ENCODE results near the gene VAV1.
"Not testable (repeated sequence)": the region's sequence is repeated elsewhere in the genome, so short reads cannot be mapped to it uniquely, and the experiment has no call there.

VAV1 gene

DNA sequence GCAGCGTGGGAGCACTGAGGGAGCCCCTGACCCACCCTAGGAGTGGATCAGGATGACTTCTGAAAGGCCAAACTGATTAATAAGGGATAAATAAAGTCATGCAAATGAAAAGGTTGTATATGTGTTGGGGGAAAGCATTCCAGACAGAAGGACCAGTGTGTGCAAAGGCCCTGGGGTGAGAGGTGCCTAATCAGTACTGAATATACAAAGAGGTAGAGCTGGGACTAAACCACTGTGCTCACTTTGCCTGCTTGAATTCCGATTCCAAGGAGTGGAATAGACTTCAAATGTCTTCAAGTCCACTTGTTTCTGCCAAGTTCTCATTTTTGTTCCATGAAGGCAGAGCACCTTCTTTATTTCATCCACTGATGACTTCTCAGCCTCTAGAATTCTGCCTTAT, 82.2 kb downstream of the VAV1 start:
- DNase-seq, result no peak

DNA sequence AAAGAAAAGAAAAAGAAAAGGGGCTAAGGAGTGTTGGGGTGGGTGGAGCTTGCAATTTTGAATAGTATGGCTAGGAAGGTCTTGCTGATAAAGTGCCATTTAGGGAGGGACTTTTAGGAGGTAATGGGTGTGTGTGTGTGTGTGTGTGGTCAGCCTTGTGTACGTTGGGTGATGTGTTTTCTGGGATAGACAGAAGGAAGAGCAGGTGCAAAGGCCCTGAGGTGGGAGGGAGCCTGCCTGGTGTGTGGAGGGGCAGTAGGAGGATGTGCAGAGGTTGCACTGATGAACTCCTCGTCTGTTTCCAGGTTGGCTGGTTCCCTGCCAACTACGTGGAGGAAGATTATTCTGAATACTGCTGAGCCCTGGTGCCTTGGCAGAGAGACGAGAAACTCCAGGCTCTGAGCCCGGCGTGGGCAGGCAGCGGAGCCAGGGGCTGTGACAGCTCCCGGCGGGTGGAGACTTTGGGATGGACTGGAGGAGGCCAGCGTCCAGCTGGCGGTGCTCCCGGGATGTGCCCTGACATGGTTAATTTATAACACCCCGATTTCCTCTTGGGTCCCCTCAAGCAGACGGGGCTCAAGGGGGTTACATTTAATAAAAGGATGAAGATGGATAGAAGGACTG, 84.4 kb downstream of the VAV1 start:
- DNase-seq, result no peak

DNA sequence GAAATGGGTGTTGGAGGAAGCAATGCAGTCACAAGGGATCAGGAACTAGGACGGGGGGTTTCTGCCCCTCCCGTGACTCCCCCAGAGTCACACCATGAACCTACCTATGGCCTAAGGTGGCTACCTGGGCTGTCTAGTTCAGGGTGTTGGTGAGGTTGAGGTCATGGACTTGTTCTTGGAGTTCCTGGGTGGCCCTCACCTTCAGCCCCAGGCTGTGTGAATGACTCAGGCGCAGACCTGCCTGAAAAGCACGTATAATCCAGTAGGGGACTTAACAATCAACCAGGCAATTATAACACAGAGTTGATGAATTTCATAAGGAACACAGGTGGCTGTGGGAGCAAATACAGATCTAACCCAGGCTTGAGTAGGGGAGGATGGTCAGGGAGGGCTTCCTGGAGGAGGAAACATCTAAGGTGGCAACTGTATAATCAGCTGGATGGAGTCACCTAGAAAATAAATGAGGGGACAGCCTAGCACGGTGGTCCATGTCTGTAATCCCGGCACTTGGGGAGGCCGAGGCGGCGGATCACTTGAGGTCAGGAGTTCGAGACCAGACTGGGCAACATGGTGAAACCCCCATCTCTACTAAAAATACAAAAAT, 89.3 kb downstream of the VAV1 start:
- no peak for DNase-seq

DNA sequence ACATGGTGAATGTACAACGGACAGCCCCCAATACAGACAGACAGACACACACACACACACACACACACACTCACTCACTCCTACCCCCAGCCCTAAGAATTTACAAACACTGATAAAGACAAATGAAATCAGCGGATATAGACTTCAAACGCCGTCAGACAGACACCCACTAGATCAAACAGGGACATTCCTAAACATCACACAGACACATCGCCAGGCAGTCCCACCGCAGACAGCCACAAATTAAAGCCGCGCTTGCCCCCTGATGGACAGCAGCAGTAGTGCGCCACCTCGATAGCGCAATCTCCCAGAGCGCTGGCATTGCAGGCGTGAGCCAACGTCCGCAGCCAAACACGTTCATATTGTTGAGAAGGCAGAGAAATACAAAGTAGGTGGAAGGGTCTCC, 90.2 kb downstream of the VAV1 start:
- peak; percentile 92 for DNase-seq

DNA sequence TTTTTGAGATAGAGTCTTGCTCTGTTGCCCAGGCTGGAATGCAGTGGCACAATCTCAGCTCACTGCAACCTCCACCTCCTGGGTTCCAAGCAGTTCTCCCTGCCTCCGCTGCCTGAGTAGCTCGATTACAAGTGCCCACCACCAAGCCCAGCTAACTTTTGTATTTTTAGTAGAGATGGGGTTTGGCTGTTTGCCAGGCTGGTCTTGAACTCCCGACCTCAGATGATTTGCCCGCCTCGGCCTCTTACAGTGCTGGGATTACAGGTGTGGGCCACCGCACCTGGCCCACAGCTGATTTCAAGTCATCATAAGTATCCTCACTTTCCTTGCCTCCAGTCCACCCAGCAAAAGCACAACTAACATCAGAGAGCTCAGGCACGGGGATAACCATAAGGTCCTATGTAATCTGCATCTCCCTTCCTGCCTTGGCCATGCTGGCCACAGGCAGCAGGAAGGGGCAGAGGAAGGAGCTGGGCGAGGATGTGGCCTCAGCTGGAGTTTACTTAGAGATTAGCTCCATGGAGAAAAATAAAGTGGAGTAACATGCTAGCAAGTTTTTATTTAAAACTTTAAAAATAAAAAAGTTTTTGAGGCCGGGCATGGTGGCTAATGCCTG, 91.9 kb downstream of the VAV1 start:
- DNase-seq, result no peak

DNA sequence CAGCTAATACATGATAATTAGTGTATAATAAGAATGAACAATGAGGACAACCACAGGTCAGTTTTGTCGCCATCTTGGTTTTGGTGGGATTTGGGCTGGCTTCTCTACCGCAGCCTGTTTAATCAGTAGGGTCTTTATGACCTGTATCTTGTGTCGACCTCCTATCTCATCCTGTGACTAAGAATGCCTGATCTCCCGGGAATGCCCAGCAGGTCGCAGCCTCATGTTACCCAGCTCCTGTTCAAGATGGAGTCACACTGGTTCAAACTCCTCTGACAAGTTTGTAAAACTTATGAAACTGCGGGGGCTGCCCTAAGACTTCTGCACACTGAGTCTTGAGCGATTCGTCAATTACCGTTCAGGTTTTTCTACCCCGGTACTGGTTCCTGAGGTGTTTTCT, 93.3 kb downstream of the VAV1 start:
- no peak for DNase-seq

DNA sequence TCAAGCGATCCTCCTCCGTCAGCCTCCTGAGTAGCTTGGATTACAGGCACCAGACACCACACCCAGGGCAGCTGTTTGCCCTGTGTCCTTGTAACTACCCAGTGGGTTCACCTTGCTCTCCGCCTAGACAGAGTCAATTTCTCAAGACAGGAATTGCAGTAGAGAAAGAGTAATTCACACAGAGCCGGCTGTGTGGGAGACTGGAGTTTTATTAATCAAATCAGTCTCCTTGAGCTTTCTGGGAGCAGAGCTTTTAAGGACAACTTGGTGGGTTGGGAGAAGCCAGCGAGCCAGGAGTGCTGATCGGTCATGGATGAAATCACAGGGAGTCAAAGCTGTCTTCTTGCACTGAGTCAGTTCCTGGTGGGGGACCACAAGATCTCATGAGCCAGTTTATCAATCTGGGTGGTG, 94.2 kb downstream of the VAV1 start:
- DNase-seq, result no peak

DNA sequence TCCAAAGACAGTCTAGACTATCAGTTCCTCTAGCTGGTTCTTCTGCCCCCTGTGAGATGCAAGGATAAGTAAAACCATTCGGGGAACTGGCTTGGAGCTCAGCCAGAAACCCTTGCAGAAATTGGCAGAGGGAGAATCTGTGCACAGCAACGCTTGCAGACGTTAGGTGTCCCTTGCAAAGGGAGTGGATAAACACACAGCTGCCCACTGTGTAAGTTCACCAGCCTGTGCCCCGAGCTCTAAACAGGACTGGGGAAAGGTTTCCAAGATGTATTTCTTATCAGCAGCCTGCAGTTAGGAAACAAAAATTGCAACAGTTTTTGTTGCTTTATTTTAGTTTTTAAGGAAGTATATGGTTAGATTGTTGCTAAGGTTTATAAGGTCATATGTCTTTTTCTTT, 95.8 kb downstream of the VAV1 start:
- no peak for DNase-seq

DNA sequence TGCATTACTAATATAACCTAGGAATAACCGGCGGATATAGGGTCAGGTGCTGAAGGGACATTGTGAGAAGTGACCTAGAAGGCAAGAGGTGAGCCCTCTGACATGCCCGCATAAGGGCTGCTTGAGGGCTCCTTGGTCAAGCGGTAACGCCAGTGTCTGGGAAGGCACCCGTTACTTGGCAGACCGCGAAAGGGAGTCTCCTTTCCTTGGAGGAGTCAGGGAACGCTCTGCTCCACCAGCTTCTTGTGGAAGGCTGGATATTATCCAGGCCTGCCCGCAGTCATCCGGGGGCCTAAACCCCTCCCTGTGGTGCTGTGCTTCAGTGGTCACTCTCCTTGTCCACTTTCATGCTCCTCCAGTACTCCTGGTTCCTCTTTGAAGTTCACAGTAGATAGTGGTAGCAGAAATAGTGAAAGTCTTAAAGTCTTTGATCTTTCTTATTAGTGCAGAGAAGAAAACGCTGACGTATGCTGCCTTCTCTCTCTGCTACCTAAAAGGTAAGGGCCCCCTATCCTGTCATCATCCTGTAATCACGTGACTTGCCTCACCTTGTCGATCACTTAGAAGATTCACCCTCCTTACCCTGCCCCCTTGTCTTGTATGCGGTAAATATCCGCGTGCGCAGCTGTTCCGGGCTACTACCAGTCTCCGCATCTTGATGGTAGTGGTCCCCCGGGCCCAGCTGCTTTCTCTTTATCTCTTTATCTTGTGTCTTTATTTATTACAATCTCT, 96.8 kb downstream of the VAV1 start:
- not testable (repeated sequence) for DNase-seq

DNA sequence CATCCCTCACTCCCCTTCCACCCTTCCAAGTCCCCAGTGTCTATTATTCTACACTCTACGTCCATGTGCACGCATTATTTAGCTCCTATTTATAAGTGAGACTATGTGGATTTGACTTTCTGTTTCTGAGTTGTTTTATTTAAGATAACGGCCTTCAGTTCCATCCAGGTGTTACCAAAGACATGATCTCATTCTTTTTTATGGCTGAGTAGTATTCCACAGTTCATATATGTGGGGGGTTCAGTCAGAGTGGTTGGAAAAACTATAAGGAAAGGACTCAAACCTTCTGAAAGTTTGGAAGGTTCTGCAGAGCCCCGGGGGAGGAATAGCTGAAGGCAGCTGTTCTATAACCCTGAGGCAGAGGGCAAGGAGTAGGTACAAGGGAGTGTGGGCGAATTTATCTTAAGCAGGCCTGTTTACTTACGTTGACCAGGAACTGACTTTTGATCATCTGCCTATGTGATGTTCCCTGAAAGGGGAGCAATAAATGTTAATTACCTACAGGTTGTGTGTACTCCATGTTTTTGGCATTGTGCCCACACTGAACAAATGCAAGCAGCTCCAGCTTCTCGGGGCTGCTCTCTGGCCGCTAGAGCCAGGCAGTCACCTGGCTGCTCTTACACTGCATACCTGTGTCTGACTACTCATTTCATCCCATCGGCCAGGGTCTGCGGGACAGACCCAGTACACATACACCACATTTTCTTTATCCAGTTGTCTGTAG, 101.4 kb downstream of the VAV1 start:
- DNase-seq, result no peak

DNA sequence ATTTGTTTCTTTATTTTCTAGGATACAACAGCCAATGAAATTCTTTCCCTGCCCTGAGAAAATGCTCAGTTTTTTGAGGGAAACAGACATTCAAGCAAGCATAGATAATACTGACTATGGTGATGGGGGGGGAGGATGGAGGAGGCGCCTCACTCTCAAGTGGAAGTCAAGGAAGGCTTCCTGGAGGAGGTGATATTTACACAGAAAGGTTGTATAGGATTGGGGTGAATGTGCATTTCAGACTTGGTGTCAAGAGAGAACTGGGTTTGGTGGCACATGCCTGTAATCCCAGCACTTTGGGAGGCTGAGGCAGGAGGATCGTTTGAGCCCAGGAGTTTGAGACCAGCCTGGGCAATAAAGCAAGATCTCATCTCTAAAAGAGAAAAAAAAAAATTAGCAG, 102.7 kb downstream of the VAV1 start:
- no peak for DNase-seq

DNA sequence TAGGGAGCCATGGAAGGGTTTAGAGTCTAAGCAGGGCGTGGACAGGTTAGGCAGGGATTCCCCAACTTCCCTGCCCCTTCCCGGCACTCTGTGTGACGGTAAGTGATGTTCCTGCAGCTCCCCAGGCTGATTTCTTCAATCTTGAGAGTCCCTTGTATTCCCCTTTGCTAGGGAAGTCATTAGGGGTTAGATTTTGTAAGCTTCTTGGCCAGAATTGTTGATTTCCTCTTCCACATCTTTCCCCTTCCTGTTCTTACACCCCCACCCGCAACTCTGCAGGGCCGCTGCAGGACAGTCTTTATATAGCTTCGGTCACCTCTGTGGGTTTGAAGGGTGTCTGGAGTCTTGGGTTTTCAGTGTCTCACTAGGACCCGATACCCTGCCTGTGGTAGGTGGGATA, 104.2 kb downstream of the VAV1 start:
- DNase-seq, result no peak

DNA sequence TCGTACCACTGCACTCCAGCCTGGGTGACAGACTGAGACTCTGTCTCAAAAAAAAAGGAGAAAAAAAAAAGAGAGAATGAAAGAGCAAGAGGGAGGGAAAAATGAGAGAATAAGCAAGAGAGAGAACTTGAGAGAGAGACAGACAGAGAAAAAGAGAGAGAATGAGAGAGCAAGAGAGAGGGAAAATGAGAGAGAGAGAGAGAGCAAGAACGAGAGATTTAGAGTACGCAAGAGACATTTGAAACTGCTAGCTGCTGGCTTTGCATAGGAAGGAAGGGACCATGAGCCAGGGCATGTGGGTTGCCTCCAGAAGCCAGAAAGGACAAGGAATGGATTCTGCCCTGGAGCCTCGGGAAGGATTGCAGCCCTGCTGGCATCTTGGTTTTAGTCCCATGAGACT, 105.3 kb downstream of the VAV1 start:
- DNase-seq, result no peak

DNA sequence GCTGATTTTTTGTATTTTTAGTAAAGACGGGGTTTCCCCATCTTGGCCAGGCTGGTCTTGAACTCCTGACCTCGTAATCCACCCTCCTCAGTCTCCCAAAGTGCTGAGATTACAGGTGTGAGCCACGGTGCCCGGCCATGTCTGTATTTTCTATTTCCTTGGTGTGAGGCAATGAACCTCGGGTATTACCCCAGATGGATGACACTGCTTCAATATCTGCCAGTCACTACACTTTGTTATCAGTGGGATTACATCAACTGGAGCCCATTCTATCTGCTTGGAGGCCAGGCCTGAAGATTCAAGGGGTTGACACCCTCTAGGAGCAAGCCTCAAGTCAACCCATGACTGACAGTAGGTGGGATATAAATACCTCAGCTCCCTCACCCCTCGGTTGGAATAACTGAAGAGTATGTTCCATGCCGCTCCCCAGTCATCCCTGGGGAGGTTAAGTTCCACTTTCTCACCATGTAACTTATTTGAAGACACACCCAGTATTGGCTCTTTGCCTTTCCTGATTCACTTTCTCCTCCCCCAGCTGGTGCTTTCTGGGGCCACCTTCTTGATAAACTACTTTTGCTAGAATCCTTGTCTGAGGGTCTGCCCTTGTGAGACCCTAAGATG, 113.9 kb downstream of the VAV1 start:
- no peak for DNase-seq

DNA sequence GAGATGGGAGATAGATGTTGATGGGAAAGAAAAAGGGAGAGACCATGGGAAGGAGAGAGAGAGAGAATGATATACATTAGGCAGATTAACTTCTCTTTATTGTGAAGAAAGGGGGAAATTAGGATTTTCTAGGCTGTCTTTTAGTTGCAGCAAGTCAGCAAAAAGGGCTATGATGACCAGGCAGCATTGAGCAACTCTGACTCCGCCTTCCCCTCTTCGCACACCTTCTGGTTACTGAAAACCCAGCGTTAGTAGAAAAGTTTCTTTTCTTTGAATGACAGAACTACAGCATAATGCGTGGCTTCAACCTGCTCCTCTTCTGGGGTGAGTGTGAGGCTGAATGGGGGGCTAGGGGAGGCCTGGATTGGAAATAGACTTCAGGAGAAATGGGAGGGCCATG, 114.8 kb downstream of the VAV1 start, which contains the start of gene ADGRE1:
TSS of gene ADGRE1 (plus strand) at position 264 of the 400 bp plus-strand sequence. CDS start at position 294, 30 bp downstream.
- DNase-seq, result no peak

DNA sequence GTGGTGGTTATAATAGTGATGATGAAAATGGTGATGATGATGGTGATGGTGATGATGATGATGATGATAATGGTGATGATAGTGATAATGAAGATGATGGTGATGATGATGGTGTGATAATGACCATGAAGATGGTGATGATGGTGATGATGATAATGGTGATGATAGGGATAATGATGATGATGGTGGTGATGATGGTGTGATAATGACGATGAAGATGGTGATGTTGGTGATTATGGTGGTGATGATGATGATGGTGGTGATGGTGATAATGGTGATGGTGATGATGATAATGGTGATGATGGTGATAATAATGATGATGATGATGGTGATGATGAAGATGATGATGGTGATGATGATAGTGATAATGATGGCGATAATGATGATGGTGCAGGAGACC, 116.5 kb downstream of the VAV1 start:
- DNase-seq, result no peak

DNA sequence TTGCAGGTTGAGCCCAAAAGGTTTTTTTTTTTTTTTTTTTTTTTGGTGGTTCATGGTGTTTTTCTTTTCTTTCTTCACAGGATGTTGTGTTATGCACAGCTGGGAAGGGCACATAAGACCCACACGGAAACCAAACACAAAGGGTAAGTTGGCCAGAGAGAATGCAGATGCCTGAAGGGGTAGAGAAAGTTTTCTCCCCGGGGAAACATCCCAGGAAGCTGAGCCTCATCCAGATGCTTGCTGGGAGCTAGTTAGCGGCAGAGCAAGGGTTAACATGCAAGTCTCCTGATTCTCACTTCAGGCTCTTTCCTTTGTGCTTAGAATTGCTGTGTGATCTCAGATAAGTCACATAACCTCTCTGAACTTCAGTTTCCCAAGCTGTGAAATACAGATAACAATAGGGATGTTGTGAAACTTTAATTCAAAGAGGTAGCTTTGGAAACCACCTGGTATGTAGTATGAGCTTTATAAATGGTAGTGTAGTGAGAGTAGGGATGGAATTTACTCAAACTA, 117.9 kb downstream of the VAV1 start:
- DNase-seq, result no peak

DNA sequence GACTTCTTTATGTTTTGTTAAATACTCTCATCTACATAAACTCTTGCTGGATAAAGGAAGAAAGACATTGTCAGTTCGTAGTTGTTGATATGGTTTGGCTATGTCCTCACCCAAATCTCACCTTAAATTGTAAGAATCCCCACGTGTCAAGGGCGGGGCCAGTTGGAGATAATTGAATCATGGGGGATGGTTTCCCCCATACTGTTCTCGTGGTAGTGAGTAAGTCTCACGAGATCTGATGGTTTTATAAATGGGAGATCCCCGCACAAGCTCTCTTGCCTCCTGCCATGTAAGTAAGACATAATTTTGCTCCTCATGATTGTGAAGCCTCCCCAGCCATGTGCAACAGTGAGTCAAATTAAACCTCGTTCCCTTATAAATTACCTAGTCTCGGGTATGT, 118.4 kb downstream of the VAV1 start:
- DNase-seq, result no peak

DNA sequence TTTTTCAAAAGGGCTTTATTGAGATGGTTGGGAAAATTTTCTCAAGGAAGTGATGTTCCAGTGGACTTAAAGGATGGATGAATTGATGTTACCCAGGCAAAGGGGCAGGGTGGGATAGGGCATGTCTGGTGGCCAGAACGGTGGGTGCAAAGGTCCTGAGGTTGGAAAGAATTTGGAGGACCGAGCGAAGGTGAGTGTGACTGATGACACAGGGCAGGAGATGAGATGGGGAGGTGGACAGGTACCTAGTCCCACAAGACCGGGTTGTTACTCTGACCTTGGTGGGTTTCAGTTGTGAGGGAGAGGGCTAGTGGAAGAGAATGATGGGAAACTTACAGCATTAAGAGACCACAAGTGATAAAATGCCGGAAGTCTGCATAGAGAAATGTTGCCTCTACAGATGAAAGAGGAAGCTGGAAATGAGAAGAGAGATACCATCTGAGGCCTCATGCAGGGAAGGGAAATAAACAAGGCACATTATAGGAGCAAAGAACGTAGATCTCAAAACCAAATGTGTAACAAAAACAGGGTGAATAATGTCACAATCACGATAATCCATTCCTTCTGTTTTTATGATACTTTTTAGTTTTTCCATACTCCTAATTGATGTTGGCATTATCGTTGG, 119.4 kb downstream of the VAV1 start:
- DNase-seq, result no peak

DNA sequence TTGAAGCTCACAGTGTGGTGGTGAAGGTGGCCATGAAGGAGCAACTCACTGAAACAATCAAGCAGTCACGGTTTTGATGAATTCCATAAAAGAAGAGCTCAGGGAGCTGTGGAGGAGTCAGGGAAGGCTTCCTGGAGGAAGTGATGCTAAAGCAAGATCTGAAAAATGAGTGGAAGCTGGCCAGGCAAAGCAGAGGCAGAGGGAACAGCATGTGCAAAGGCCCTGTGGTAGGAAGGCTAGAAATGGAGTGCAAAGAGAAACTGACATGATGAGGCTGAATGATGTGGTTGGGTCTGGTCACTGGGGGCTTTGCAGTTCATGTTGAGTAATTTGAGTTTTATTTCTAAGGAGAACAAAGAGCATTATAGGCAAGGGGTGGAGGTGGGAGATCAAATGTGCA, 121.8 kb downstream of the VAV1 start:
- no peak for DNase-seq

DNA sequence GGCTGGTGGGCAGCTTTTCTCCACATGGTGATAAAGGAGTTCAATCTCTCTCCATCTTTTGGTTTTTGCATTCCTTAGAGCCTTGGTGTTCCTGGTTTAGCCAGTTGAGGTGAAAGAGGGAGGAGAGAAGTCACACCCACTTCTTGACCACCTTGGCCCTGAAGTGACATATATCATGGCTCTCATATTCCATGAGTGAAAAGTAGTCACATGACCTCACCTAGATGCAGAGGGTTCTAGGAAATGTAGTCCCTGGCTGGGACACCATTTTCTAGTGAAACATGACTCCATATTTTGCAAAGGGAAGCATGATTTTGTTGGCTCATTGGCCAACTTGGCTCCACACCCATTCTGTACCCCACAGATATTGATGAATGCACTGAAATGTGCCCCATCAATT, 130.9 kb downstream of the VAV1 start:
- no peak for DNase-seq

DNA sequence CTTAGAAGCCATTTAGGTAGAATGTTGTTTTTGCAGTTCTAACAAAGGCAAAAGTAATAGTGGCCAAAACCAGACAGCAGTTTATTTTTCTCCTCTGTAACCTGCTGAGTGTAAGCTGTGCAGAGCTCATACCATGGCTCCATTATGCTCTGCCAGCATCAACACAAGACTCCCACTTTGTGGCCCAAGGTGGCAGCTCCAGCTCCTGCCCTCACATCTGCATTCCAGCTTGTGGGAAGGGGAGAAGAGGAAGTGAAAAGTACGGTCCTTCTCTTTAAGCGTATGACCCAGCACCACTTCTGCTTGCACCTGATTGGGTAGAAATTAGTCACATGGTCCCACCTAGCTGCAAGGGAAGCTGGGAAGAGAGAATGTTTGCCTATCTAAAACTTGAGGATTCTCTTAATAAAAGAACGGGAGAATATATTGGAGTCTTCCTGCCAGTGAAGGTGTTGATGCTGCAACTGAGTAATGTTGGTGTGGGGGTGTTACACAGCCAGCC, 134.1 kb downstream of the VAV1 start:
- DNase-seq, result no peak
